BJ (cell line): ENCODE measurements around the gene DLG2. TPM values are rescaled to one million over a fixed set of nuclear protein-coding genes. Genes with fewer than 3 reads are reported as not detected.

Source experiments
- CTCF ChIA-PET: fragments of 350-600 bp; formaldehyde crosslinking; extraction: SDS; loops from one replicate; lab custom pipeline; 2021; ENCODE audit warnings: antibody characterized with exemption, inconsistent platforms; lab: Yijun Ruan, JAX
- POLR2A ChIA-PET: fragments of 300-600 bp; sonication (Branson Sonifier 250); formaldehyde crosslinking; extraction: SDS; loops from one replicate; lab custom pipeline; 2021; ENCODE audit warnings: antibody characterized with exemption; lab: Charles Lee
- DNase-seq: peaks from one replicate; pipeline ENCODE4 v3.0.0-alpha.2; 2011; ENCODE audit warnings: low read depth
- H3K27me3 ChIP-seq: 2 replicates; pipeline ENCODE4 v1.6.0; 2011; ENCODE audit warnings: low read length; ENCODE audit not compliant: control insufficient read depth, insufficient read depth
- H3K36me3 ChIP-seq: 2 replicates; pipeline ENCODE4 v1.5.1; 2011; ENCODE audit warnings: low read length; ENCODE audit not compliant: control insufficient read depth, insufficient read depth
- H3K4me3 ChIP-seq: 2 replicates; pipeline ENCODE4 v1.5.1; 2011; ENCODE audit warnings: low read depth, mild to moderate bottlenecking, control low read depth, low read length
- polyA plus RNA-seq: library from polyadenylated mRNA; depleted of rRNA; stranded (reverse); fragments of >200 nt; gene quantifications from 2 replicates; pipeline ENCODE4 v1.2.3, GENCODE V29; 2011
- TF ChIP-seq, protein P1 (sequence below): IDR thresholded peaks from 2 replicates; pipeline ENCODE4 v1.5.1; 2011; ENCODE audit warnings: low read depth, mild to moderate bottlenecking, control low read depth, inconsistent platforms, low read length, moderate library complexity; ENCODE audit not compliant: insufficient read depth

Gene DLG2
- polyA plus RNA-seq, 1 experiment: 0.28 TPM

DNA sequence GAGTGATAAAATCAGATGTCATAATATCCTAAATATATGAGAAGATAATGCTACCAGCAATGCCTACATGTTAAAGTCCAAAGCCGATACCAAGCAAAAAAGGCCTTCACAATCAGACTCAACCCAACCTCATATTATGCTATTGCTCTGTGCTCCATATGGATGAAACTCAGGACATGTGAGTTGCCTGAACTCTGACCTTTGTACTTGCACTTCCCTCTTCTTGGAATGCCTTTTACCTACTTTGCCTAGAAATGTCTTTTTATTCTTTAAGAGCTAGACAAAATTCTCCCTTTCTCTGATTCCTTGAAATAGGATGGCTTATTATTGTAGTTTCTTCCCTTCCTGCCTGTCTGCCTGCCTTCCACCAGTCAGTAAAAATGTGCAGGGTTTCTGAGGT, 1386.3 kb downstream of the DLG2 start:
- TF ChIP-seq, protein P1, sequence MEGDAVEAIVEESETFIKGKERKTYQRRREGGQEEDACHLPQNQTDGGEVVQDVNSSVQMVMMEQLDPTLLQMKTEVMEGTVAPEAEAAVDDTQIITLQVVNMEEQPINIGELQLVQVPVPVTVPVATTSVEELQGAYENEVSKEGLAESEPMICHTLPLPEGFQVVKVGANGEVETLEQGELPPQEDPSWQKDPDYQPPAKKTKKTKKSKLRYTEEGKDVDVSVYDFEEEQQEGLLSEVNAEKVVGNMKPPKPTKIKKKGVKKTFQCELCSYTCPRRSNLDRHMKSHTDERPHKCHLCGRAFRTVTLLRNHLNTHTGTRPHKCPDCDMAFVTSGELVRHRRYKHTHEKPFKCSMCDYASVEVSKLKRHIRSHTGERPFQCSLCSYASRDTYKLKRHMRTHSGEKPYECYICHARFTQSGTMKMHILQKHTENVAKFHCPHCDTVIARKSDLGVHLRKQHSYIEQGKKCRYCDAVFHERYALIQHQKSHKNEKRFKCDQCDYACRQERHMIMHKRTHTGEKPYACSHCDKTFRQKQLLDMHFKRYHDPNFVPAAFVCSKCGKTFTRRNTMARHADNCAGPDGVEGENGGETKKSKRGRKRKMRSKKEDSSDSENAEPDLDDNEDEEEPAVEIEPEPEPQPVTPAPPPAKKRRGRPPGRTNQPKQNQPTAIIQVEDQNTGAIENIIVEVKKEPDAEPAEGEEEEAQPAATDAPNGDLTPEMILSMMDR: no peak
- H3K36me3 ChIP-seq: no peaks in the 10 kb centered on the region
- no peaks in the 10 kb centered on the region for H3K27me3 ChIP-seq
- DNase-seq: no peak
- POLR2A ChIA-PET: no interaction called here
- CTCF ChIA-PET: no interaction called here
- no peak overlapping the region for H3K4me3 ChIP-seq

- no peak for DNase-seq
- Histone ChIP-seq H3K27me3 (no peaks in the 10 kb centered on the region), H3K36me3 (no peaks in the 10 kb centered on the region), H3K4me3 (no peak overlapping the region)
- CTCF ChIA-PET: no interaction called here
- POLR2A ChIA-PET: no interaction called here
- TF ChIP-seq, protein P1: no peak
These were observed 1390.7 kb downstream of the DLG2 start for GRCh38 chr11:84236436-84236835.

- ChIA-PET POLR2A (no interaction called here), CTCF (no interaction called here)
- TF ChIP-seq, protein P1: no peak
- DNase-seq: no peak
- no peak overlapping the region for H3K4me3 ChIP-seq
- no peaks in the 10 kb centered on the region for H3K27me3 ChIP-seq
- H3K36me3 ChIP-seq: no peaks in the 10 kb centered on the region
These were observed 1392.5 kb downstream of the DLG2 start for GRCh38 chr11:84234462-84235202.

DNA sequence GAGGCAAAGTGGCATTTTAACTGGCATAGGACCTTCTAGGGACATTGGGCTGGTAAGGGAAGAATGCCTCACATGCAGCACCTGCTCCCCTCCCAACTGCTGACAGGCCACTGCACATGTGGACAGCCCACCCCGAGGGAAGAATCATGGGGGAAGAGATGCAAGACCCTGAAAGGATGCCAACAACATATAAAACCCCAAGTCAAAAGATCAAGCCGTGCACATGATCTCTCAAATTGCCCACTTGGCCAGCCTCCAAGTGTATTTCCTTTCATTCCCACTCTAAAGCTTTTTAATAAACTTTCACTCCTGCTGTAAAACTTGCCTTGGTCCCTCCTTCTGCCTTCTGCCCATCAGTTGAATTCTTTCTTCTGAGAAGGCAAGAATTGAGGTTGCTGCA, 1393.1 kb downstream of the DLG2 start:
- no peaks in the 10 kb centered on the region for H3K36me3 ChIP-seq
- CTCF ChIA-PET: no interaction called here
- TF ChIP-seq, protein P1: no peak
- H3K4me3 ChIP-seq: no peak overlapping the region
- no peaks in the 10 kb centered on the region for H3K27me3 ChIP-seq
- no peak for DNase-seq
- POLR2A ChIA-PET: no interaction called here

GRCh38 chr11:84232511-84232910, 1394.6 kb downstream of the DLG2 start:
- Histone ChIP-seq H3K36me3 (no peaks in the 10 kb centered on the region), H3K27me3 (no peaks in the 10 kb centered on the region), H3K4me3 (no peak overlapping the region)
- ChIA-PET POLR2A (no interaction called here), CTCF (no interaction called here)
- TF ChIP-seq, protein P1: no peak
- no peak for DNase-seq
